Fibroblast of skin of left quadriceps (primary cell): ENCODE data around the gene GUCA2B.

Experiments
- DNase-seq, 2 experiments: peaks; one replicate each; pipeline ENCODE4 v3.0.0-alpha.2; 2013; ENCODE audit warnings: low read depth in 2 of 2

Gene GUCA2B

DNA sequence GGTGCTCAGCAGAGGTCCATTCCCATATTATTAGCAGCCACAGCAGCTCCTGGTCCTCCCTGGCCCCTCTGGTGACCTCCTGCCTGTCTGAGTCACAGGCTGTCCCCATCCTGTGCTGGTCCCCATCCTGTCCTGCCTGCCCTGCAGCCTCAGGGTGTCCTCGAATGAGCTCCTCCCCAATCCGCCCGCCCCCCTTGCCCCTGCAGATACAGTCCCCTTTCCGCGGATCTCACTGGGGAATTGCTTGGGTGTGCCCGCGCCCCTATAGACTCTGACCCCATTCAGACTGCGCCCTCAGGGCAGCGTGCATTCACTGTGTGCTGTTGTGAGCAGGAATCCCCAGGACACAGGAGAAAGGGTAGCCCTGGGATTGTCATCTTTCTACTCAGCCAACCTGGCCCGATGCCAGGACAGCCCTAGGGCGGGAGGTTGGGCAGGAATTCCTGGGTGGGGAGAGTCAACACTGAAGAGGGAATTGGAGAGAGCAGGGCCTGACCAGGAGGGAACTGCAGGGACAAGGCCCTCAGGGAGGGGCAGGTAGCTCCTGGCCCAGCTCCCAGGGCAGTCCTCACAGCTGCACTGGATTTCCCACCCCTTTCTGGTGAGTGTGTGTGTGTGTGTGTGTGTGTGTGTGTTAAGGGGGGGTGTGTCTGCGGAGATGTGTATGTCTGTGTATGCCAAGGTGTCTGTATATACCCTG lies 12.5 kb downstream of the GUCA2B start:
- DNase-seq: no peak

DNA sequence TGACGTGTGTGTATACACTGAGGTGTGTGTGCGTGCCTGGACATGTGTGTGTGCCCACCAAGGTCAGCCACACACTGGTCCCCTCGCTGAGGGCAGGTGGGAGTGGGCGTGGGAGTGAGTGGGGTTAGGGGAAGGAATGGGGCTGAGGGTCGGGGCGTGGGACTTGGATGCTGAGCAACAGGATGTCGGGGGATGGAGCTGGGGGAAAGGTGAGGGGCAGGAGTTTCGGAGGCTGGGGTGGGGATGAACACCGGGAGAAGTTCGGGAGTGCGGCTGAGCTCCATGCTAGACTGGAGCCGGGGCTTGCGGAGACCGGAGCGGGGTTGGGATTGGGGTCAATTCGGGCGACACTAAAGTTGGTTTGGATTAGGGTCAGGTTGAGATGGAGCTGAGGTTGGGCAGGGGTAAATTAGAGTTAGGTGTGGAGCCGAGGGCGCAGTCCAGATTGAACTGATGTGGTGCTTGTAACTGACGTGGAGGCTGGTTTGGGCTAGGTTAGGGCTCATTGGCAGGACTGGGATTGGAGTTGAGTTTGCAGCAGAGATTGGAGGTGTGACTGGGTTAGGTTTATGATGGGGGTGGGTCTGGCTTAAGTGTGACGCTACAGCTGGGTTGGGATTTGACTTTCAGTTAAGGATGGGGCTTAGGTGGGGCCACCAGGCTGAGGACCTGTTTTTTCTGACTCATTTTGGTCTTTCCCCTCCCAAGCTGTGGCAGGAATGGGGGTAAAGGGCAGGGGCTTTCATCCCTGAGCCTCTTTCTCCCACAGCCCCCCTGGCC lies 14.6 kb downstream of the GUCA2B start:
- DNase-seq: no peak

DNA sequence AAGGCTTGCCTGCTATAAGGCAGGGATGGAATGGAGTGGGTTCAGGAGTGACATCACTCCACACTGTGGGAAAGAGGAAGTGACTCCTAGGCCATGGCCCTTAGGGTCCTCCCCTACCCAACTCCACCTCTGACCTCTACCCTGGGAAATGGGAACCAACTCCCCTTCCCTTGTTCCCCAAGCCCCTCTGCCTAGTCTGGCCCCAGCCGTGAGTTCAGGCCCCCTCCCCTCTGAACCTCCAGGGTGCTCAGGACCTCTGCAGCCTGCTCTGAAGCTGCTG lies 15.1 kb downstream of the GUCA2B start:
- no peak for DNase-seq

DNA sequence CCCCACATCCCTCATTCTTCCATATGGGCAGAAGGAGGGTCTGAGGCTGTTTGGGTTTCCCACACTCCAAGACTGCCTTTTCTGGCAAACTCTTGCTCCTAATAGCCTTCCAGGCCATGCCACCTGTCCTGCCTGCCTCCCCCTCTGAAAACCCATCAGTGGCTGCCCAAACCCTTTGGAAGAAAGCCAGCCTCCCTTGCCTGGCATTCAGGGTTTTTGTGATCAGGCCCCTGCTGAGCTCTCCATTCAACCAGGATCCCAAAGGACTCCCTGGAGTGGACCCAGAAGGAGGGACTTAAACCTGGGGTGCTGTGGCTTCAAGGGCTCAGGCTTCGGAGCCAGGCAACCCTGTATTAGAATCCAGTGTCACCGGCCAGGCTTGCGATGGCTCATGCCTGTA lies 15.6 kb downstream of the GUCA2B start:
- no peak for DNase-seq

DNA sequence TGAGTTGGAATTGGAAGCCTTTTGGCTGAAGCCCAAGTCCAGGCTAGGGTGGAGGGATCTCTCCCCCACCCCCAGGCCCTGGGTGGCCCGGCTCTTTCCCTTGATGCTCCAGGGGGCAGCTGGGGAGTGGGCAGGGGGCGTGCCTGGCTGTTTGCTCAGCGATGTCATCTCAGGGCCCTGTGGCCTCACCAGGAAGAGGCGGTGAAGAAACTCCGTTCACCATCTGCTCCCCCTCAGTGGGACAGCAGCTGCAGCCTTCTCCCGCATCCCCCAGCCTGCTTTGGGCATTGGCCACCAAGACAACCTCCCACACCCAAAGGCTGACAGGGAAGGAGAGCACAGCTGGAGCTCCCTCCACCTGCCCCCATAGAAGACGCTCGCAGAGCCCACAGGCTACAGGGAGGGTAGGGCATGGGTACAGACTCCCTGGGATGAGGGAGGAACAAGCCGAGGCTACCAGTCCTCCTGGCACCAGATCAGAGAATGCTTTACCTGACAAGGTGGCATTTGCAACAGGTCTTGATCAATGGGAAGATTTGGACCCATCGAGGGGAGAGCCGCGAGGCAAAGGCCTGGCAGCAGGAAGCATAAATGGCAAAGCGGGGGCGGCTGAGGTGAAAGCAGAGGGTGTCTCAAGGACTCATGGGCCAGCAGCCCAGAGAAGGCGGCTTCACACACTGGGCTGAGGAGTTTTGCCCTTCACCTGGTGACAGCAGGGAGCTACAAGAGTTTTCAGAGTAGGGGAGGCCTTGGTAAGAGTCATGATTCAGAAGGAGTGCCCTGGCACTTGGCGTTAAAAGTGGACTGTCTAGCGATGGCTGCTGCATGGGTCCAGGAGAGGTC lies 17.8 kb downstream of the GUCA2B start:
- no peak for DNase-seq

DNA sequence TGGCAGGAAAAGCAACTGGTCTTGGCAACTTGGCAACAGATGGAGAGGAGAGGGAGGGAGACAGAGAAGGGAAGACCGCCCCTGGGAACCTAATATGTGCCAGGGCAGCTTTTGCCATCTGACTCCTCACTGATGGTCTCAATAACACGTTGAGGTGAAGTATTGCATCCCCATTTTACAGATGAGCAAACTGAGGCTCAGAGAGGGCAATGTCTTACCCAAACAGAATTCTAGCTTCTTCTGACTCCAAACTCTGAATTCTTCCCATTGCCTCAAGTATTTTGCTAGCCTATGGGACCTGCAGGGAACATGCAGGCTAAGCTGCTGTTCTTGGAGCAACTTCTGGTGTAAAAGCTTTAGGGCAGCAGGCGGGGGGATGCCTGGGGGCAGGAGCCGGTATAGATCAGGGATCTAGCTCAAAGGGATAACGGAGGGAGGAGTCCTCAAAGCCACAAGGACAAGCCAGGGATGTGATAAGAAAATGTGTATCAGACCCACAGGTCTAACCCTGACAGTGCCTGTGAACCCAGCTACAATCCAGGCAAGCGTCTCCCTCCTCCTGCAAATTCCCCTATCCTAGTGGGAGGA lies 18.6 kb downstream of the GUCA2B start:
- no peak for DNase-seq

DNA sequence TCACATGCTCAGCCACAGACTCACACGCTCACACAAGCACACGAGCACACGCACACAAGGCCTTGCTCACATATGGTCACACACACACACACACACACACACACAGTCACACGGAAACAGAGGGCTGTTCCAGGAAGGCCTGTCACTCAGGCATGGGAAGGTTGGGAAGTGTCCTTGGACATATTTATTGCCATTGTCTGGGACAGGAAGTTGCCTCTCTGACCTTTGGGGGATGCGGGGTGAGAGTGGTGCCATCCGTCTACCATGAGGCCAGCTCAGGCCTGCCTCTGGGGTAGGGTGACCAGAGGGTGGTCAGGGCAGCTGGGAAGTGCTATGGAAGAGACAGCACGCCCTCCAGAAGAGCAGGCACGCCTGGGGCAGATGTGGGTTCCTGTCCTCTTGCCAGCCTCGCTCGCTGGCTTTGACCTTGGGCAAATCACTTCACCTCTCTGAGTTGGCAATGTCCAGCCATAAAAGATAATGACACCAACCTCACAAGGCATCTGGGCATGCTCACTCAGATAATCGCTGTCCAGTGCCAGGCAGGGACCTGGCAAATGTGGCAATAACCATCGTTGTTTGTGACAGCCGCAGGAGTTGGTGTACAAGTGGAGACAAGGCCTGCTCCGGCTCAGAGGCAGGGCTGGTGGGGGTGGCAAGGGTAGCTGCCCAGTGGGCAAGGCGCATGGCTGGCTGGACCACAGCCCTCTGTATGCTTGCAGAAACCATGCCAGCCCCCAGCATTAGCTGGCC lies 19.3 kb downstream of the GUCA2B start:
- no peak for DNase-seq

DNA sequence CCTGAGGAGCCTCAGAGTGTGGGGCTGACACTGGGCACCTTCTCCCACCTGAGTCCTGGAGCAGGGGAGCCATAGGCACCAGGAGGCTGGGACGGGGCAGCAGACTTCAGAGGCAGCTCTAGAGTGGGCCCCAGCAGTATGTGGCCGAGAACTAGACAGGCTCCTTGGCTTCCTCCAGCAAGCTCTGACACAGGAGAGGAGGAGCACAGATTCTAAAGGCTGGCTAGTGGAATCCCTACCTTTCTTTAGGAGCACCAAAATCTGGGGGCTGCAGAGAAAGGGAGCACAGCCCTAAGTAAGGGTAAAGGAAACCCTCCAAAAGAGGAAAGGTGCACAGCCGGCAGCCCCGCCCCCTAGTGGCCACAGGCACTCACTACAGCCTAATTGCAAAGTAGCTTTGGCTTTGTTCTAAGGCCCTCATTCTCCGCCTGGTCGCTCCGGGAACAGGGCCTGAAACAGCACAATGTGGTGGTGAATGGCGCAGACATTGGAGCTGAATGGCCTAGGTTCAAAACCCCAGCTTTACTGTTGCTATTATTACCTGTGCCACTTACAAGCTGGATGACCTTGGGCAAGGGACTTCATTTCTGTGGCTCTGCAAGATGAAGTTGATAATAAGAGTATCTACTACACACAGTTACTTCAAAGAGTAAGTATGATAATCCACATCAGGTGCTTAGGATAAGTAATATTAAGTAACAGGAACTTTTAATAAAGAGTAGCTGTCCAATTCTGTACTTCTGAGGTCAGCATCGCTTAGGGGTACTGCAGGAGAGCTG lies 20.1 kb downstream of the GUCA2B start:
- peak in 1 of 2 experiments; percentile 17 for DNase-seq

DNA sequence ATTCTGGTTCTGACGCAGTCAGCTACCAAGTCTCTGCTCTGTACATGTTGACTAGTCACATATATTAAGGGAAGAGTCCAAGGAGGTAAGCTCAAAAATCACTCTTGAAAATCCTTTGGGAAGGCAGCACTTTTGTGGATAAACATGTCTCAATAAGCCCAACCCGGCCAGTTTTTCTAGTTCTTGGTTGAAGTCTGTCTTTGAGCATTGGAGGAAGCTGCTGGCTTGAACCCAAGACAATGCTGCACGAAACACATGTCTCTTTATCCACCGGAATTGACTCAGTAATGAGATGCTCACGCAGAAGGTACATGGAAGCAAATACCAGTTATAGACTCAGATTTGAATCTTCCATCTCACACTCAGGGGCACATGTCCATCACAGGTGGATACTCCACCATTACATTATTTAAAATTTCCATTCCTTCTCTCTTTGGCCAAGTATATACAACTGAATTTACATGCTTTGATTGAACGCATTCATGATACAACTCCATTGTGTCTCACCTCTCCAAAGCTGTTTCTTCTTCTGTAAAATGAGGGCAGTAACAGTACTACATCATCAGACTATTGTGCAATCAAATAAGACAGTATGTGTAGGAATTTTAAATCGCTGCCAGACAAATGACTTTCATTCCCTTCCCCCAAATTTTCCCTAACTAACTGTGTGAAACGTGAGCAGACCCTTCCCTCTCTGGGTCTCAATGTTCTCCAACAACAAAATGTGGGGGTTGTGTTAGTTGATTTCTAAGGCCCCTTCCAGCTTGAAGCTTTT lies 20.9 kb downstream of the GUCA2B start:
- DNase-seq: peak in 1 of 2 experiments; percentile 36

DNA sequence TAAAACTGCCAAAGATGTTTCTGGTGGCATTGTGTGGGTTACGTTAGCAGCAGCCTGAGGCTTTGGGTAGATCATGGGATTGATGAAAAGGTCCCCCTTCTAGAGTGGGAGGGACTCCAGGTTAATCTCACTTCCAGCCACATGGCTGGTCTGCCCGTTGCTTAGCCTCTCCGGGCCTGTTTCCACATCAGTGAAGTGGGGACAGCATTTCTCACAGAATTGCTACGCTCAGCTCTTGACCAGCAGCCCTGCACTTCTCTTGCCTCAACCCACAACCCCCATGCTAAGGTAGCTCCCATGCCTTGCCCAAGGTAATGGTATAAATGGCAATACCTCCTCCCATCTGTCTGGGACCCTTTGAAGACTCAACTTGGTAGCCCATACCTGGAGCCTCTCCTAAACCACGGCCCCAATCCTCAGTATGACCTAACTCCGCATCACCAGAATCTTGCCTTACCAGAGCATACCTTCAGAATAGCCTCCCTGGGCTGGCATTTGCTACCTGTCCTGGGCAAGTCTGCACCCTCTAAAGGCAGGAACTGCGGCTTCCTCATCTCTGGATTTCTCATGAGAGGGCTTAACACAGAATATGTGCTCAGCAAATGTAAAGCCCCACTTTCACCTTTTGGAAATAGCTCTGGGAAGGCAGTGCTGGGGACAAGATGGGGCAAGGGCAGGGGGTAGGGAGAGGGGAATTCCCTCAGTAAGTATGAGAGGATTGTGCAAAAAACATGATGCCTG lies 22.3 kb downstream of the GUCA2B start:
- DNase-seq: no peak

DNA sequence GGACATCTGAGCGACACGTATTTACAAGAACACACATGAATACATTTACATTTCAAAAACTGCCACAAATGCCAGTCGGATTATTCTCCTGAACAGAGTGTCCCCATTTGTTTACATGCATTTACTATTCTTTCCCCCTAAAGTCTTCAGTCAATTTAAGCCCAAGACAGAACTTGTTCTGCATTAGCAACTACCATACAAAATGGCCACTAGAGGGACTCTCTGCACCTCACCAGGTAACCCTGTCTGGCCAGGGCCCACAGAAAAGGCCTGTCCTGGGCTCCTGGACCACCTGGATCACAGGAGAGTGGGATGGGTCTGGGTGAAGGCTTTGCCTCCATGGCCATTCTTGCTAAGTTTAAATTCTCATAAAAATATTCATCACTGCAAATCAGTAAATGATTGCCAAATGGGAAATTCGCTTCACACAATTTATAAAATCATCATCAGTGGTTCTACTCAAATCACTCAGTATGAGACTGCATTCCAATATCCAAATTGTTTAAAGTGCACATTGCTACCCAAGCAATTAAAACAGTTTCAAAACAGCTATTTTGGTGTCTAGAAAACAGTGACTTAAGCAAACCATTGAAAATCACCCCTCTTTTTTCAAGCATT lies 23.8 kb downstream of the GUCA2B start:
- DNase-seq: no peak

DNA sequence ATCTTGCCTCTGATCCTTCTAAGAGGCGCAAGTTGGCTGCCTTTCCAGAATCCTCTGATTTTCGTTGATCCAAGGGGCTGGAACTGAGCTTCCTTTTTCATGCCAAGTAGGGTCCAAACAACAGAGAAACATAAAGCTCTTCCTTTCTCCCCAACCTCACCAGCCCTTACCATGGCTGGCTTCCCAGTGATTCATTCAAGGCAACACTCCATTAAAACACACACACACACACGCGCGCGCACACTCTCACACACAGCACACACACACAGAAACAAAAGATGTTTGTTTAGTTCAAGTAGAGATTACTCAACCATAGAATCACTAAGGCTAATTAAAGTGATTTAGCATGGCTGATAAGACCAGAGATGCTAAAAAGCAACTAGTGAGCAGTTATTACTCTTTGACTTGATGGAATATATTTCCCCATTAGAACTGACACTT lies 24.4 kb downstream of the GUCA2B start:
- peak; percentile 83 to 84 for DNase-seq

DNA sequence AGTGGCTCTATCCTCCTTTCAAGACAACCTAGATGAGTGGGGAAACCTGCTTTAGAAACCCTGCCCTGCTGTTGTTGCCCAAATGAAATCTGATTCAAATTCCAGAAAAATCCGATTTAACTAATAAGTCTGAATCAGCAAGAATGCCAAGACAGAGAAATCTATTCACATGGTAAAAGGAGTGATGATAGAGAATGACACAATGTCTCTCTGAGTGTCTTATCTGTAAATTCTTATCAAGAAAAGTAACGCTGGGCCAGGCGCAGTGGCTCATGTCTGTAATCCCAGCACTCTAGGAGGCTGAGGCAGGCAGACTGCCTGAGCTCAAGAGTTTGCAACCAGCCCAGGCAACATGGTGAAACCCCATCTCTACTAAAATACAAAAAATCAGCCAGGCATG lies 25.0 kb downstream of the GUCA2B start:
- DNase-seq: no peak

DNA sequence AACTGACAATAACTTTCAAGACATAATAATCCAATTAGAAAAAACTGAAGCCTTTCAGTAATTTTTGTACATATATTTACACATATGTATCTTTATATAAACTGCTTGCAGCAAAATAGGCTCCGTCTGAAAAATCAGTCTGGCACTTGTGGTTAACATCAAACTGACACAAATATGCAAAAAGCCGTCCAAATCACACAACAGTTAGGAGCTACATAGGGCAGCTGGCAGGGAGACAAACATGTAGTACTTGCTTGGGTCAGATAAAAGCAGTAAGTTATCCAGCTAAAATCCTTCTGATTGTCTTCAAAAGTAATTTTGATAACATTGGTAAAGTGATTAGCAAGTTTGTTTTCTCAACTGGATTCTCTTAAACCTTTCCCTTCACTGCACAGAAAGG lies 26.1 kb downstream of the GUCA2B start:
- DNase-seq: peak; percentile 44 to 53

DNA sequence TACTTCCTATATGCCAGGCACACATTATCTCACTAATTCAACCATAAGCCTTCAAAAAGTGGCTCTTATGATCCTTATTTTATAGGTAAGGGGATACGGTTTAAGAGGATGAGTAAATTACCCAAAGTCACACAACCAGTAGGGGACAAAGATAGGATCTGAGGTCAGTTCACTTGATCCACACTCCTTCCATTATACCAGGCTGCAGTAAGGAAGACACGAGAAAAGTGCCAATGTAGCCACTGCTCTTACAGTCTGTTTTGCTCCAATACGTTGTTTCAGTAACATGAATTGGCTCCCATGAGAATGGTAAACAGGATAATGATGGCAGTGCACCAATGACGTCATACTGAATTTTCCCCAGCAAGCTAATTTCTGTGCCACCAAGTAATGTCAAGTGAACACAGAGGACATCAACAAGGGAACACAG lies 26.7 kb downstream of the GUCA2B start:
- DNase-seq: no peak

DNA sequence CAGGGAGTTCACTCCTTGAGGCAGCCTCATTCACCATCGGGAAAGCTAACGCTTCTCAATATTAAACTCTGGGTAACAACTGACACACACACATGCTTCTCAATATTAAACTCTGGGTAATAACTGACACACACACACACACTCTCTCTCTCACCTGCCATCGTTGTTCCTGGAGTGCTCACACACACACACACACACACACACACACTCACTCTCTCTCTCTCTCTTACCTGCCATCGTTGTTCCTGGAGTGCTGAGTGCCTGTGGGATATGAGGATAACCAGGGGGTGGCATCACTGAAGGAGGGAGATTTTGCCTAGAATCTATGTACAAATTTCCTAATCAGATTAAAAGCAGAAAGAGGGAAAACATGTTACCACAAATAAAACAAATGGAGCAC lies 28.5 kb downstream of the GUCA2B start:
- no peak for DNase-seq

DNA sequence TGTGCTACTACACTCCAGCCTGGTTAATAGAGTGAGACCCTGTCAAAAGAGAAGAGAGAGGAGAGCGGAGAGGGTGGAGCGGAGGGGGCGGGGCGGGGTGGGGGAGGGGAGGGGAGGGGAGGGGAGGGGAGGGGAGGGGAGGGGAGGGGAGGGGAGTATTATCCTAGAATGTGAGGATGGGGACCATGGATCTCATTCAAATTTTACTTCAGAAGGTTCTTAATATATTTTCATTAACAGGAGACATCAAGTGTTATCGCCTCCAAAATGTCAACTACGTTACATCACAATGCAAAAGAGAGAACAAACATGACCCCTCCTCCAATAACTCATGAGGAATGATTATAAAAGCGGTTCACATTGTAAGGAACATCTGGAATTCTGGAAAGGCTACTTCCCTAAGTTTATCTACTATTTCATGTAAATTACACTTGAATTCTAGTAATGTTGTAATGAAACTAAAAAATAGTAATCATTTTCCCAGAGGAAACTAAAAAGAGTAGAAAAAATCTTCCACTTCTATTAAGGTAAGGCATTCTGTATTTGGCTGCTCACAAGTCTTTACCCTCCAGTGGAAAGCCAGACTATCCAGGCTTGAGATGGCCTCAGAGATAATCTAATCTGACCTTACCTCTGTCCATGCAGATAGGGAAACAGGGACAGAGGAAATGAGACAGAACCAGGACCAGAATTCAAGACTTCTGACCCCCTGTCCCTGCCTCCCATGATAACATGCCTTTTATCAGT lies 30.2 kb downstream of the GUCA2B start:
- no peak for DNase-seq

DNA sequence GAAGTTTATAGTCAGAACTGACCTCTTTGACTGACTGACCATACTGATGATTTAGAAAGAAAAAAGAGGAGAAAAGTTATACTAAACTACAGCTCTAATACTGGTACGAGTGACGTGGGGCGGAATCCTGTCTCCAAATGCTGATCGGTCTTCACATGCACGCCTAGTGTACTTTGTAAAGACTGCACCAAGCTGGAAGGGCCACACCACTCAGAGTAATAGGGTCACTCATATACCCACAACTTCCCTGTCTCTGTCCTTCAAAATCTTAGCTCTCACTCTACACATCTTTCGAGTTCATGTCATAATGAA lies 30.7 kb downstream of the GUCA2B start:
- DNase-seq: no peak
